GM10248 (cell line): ENCODE measurements around the gene MMP3.
"Not testable (repeated sequence)": the region's sequence is repeated elsewhere in the genome, so short reads cannot be mapped to it uniquely, and the experiment has no call there.

ENCODE experiments used
- CTCF ChIA-PET: fragments of 300-600 bp; sonication (Branson Sonifier 250); formaldehyde crosslinking; extraction: SDS; loops from one replicate; lab custom pipeline; 2021; ENCODE audit warnings: antibody characterized with exemption; lab: Yijun Ruan, JAX
- POLR2A ChIA-PET: fragments of 350-650 bp; sonication (Branson Sonifier 250); formaldehyde crosslinking; extraction: SDS; loops from one replicate; lab custom pipeline; 2020; ENCODE audit warnings: antibody characterized with exemption; lab: Yijun Ruan, JAX
- DNase-seq: peaks from one replicate; pipeline ENCODE4 v3.0.0; 2012; ENCODE audit errors: extremely low spot score
- CTCF ChIP-seq: IDR thresholded peaks from 2 replicates; pipeline ENCODE4 v1.5.1; 2012; ENCODE audit warnings: mild to moderate bottlenecking, low read depth; ENCODE audit errors: extremely low read depth, missing control alignments, control extremely low read depth

Gene MMP3

GRCh38 chr11:102878595-102878994, 35.2 kb upstream of the MMP3 start:
- no peak for DNase-seq
- CTCF ChIA-PET = interaction anchor here (1.0 to 1.9 kb wide), 2 partner anchors 9 to 11 kb away, joined by 3 to 5 read pairs; no protein-coding TSS in a partner anchor
- POLR2A ChIA-PET = no interaction called here
- no peak for TF ChIP-seq CTCF

DNA sequence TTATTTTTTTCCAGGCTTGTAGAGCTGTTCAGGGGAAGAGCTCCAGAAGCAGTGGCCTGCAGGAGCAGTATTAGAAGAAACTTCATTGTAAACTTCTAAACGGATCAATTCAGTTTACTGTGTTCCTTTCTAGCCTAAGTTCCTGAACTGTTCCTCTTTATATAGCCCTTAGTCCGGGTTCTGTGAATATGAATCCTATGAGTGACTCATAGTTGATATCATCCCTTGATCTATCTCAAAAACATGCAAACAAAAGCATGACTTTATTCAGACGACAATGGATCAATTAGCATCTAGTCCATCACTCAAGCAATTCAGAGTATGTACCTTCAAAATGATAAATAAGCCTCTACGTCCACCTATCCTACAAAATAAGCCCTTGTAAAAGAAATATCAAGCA, 31.4 kb upstream of the MMP3 start, which contains the start of gene MMP12:
TSS of gene MMP12 (minus strand) at position 131 of the 400 bp plus-strand sequence. CDS start at position 86, 45 bp downstream.
- no peak for DNase-seq
- TF ChIP-seq CTCF = no peak
- CTCF ChIA-PET = interaction anchor here (1.0 to 1.5 kb wide), 2 partner anchors 31 to 37 kb away, joined by 3 read pairs; partner anchors contain the start of gene MMP3
- POLR2A ChIA-PET = no interaction called here

- DNase-seq, CTCF ChIA-PET, POLR2A ChIA-PET: not testable (repeated sequence)
These were observed 26.1 kb upstream of the MMP3 start for GRCh38 chr11:102869354-102869964.

DNA sequence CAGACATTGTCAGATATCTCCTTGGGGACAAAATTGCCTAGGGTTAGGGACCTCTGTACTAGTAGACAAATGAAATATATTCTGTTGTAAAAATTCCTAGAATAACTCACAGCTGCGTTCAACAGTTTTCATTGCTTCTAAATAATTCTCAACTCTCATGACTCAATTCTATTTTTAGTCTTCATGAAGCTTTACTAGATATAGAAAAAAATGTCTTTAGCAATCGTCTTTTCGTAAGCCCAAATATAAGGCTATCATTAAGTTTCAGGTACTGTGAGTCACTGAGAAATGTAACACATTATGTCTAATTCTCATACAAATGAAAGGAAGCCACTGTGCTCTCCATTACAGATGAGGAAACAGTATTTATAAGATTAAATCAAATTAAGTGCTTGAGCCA, 24.9 kb upstream of the MMP3 start:
- TF ChIP-seq CTCF = no peak
- CTCF ChIA-PET = no interaction called here
- POLR2A ChIA-PET = no interaction called here
- DNase-seq = no peak

DNA sequence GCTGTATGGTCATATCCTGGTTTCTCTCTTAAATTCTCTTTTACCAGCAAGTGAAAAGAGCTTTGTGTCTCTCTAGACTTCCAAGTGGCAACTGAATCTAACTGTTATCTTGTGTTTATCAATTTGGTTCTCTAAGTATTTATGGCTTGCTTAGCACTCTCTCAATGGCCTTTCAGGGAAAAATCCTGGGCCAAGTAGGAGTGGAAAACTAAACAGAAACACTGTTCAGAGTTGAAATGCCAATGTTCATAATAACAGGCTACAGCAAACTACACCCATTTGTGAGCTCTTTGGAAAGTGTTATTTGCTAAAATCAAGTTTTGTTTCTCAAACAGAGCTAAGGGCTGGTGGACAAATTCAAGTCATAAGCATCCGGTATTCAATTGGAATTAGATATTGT, 21.3 kb upstream of the MMP3 start:
- TF ChIP-seq CTCF = no peak
- ChIA-PET CTCF (interaction anchor here (1.2 to 1.4 kb wide), 2 partner anchors 9 to 14 kb away, joined by 3 to 4 read pairs; no protein-coding TSS in a partner anchor), POLR2A (no interaction called here)
- DNase-seq = no peak

- DNase-seq = no peak
- ChIA-PET POLR2A (no interaction called here), CTCF (no interaction called here)
- TF ChIP-seq CTCF = no peak
These were observed 10.5 kb upstream of the MMP3 start for GRCh38 chr11:102853956-102854355.

DNA sequence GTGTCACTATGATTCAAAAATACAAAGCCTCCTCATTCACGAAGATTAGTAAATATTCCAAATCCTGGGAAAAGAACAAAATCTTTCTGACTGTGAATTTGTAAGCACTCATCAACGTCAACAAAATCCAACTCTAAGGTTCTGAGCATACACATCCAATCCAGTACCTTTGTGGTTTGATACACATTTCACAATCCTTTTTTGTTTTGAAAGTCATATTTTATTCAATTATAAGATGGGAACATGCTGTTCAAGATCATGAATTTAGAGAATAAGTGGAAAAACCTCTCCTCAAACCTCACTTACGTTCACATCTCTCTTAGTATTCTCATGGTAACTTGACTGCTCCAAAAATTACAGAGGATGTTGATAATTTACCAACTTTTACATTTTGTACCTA, 9.6 kb upstream of the MMP3 start:
- no peak for TF ChIP-seq CTCF
- DNase-seq = no peak
- CTCF ChIA-PET = no interaction called here
- POLR2A ChIA-PET = no interaction called here
